Upper lobe of right lung (tissue), 1 donor: ENCODE data around the gene OXNAD1. TPM values are rescaled to one million over a fixed set of nuclear protein-coding genes. Genes with fewer than 3 reads are reported as not detected.

ENCODE experiments used
- ATAC-seq: fragments of 200-7000 bp; cut with Tn5 transposase; one replicate; pipeline ENCODE4 v1.9.1; 2020; ENCODE audit warnings: mild to moderate bottlenecking, moderate library complexity
- DNase-seq: peaks from one replicate; pipeline ENCODE4 v3.0.0-alpha.2; 2020
- H3K27ac ChIP-seq: fragments of 200-600 bp; one replicate; pipeline ENCODE4 v1.8.0; 2022
- H3K27me3 ChIP-seq: fragments of 200-600 bp; one replicate; pipeline ENCODE4 v1.8.0; 2022; ENCODE audit warnings: mild to moderate bottlenecking
- H3K36me3 ChIP-seq: fragments of 200-600 bp; one replicate; pipeline ENCODE4 v1.8.0; 2022
- H3K4me1 ChIP-seq: fragments of 200-600 bp; one replicate; pipeline ENCODE4 v1.8.0; 2022
- H3K4me3 ChIP-seq: fragments of 200-600 bp; one replicate; pipeline ENCODE4 v1.8.0; 2022; ENCODE audit warnings: mild to moderate bottlenecking
- H3K9me3 ChIP-seq: fragments of 200-600 bp; one replicate; pipeline ENCODE4 v1.8.0; 2022
- CTCF ChIP-seq: fragments of 200-600 bp; IDR thresholded peaks from one replicate; pipeline ENCODE4 v1.8.0; 2022; ENCODE audit warnings: antibody characterized with exemption
- intact Hi-C: fragments of 100-400 bp; cut with DNase I; formaldehyde crosslinking; loops from one replicate; pipeline ENCODE4 v1.11.0; 2022
- total RNA-seq: library from RNA; stranded (reverse); fragmentation: NEBNext Ultra II Directional; extraction: Animal tissue kit (Norgen Biotek cat#: 25700); gene quantifications from one replicate; pipeline ENCODE4 v1.2.1, GENCODE V29; 2021
- donor health status: DM: no; HTN: yes; CAD: no; lungs with severe emphysema.

The OXNAD1 gene
- total RNA-seq, 1 donor from 2014 or later = 12.8 TPM

GRCh38 chr3:16315623-16316022 is 50.6 kb downstream of the OXNAD1 start:
- peaks cover 17% of the 10 kb centered on the region for H3K4me1 ChIP-seq
- no peak for TF ChIP-seq CTCF
- no peaks in the 10 kb centered on the region for H3K27me3 ChIP-seq
- ATAC-seq = no peak
- H3K36me3 ChIP-seq = peaks cover 49% of the 10 kb centered on the region
- intact Hi-C loops = no loop called here
- DNase-seq = no peak
- no peaks in the 10 kb centered on the region for H3K9me3 ChIP-seq
- H3K27ac ChIP-seq = no peak overlapping the region
- no peak overlapping the region for H3K4me3 ChIP-seq

GRCh38 chr3:16316396-16316795 is 51.4 kb downstream of the OXNAD1 start:
- intact Hi-C loops = no loop called here

GRCh38 chr3:16316847-16317560 is 52.0 kb downstream of the OXNAD1 start:
- intact Hi-C loops = no loop called here

More at GRCh38 chr3:16316396-16316795, 51.4 kb downstream of the OXNAD1 start:
- no peaks in the 10 kb centered on the region for H3K27me3 ChIP-seq
- TF ChIP-seq CTCF = no peak
- no peak overlapping the region for H3K4me3 ChIP-seq
- H3K36me3 ChIP-seq = peaks cover 55% of the 10 kb centered on the region
- ATAC-seq (no peak), DNase-seq (no peak)
- H3K27ac ChIP-seq = no peak overlapping the region
- peaks cover 15% of the 10 kb centered on the region for H3K4me1 ChIP-seq
- no peaks in the 10 kb centered on the region for H3K9me3 ChIP-seq

GRCh38 chr3:16317561-16317945 is 52.5 kb downstream of the OXNAD1 start:
- no peak for DNase-seq
- Histone ChIP-seq H3K36me3 (peaks cover 63% of the 10 kb centered on the region), H3K4me3 (no peak overlapping the region), H3K9me3 (no peaks in the 10 kb centered on the region), H3K27me3 (no peaks in the 10 kb centered on the region), H3K4me1 (peaks cover 4% of the 10 kb centered on the region), H3K27ac (peak overlapping the region; percentile 55)
- no peak for TF ChIP-seq CTCF
- peak; percentile 23 for ATAC-seq
- intact Hi-C loops = no loop called here

More at GRCh38 chr3:16316847-16317560, 52.0 kb downstream of the OXNAD1 start:
- no peak for TF ChIP-seq CTCF
- DNase-seq (no peak), ATAC-seq (no peak)
- Histone ChIP-seq H3K4me3 (no peak overlapping the region), H3K27me3 (no peaks in the 10 kb centered on the region), H3K36me3 (peaks cover 61% of the 10 kb centered on the region), H3K4me1 (peaks cover 9% of the 10 kb centered on the region), H3K9me3 (no peaks in the 10 kb centered on the region), H3K27ac (peak overlapping the region; percentile 55)

- Histone ChIP-seq H3K9me3 (no peaks in the 10 kb centered on the region), H3K4me1 (peaks cover 4% of the 10 kb centered on the region), H3K27me3 (no peaks in the 10 kb centered on the region), H3K4me3 (no peak overlapping the region), H3K27ac (peak overlapping the region; percentile 55), H3K36me3 (peaks cover 66% of the 10 kb centered on the region)
- ATAC-seq = no peak
- DNase-seq = no peak
- no peak for TF ChIP-seq CTCF
- intact Hi-C loops = no loop called here
Observed at GRCh38 chr3:16318176-16318575, 53.2 kb downstream of the OXNAD1 start.
